GM12878 (cell line): Measurements from ENCODE around the gene ARPC1B.

Experiments used
- CTCF ChIP-seq, 3 experiments: IDR thresholded peaks in 2 of 3; conservative IDR thresholded peaks in 1 of 3; 2 replicates each; pipeline ENCODE4 v1.5.1; 2011; ENCODE audit warnings: low read depth in 3 of 3, low read length in 3 of 3, mild to moderate bottlenecking in 3 of 3, control low read depth in 2 of 3, moderate library complexity in 2 of 3, inconsistent platforms in 1 of 3, mixed read lengths in 1 of 3; ENCODE audit not compliant: control insufficient read depth in 2 of 3, insufficient read depth in 1 of 3; ENCODE audit errors: extremely low read depth in 1 of 3
- RAD21 ChIP-seq: IDR thresholded peaks from 2 replicates; pipeline ENCODE4 v1.6.1; 2011; ENCODE audit warnings: mild to moderate bottlenecking, low read depth, low read length, moderate library complexity; ENCODE audit not compliant: insufficient read depth

GRCh38 chr7:99399597-99399996, 25.1 kb downstream of the ARPC1B start:
- TF ChIP-seq CTCF (IDR thresholded peaks at IDR 0.05 in 2 of 3, conservative IDR thresholded peaks at IDR 0.05 in 1 of 3; ENCODE audit: control insufficient read depth in 2 of 3, extremely low read depth in 1 of 3, insufficient read depth in 1 of 3, low read depth in 3 of 3, low read length in 3 of 3) (no peak), RAD21 (no peak)
